Peyer's patch (tissue), 4 donors: ENCODE data around the gene SLC44A5. TPM values are rescaled to one million over a fixed set of nuclear protein-coding genes. Genes with fewer than 3 reads are reported as not detected.
A peak's percentile ranks its signal among the peaks of the same experiment; 100 is the strongest.

Experiments used
- DNase-seq, 3 donors: peaks; one replicate each; pipeline ENCODE4 v3.0.0-alpha.2; 2017 to 2019
- H3K27ac ChIP-seq, 4 donors: fragments of 200-600 bp; sonication (generic); one replicate each; pipeline ENCODE4 v1.5.1; 2016 to 2019
- H3K27me3 ChIP-seq, 2 donors: fragments of 200-600 bp; sonication (generic); one replicate each; pipeline ENCODE4 v1.5.1; 2019
- H3K36me3 ChIP-seq, 3 donors: fragments of 200-600 bp; sonication (generic); one replicate each; pipeline ENCODE4 v1.5.1; 2016 to 2019
- H3K4me1 ChIP-seq, 4 donors: fragments of 200-600 bp; sonication (generic); one replicate each; pipeline ENCODE4 v1.5.1; 2016 to 2019
- H3K4me3 ChIP-seq, 4 donors: fragments of 200-600 bp; sonication (generic); 1 replicate in 3 of 4; 2 replicates in 1 of 4; pipeline ENCODE4 v1.5.1; 2016 to 2019; ENCODE audit warnings: mild to moderate bottlenecking in 1 of 4
- H3K9me3 ChIP-seq, 4 donors: fragments of 200-600 bp; sonication (generic); one replicate each; pipeline ENCODE4 v1.5.1; 2016 to 2019; ENCODE audit warnings: mild to moderate bottlenecking in 1 of 4
- CTCF ChIP-seq, 6 experiments: fragments of 450-650 bp in 4 of 6; fragments of 200-600 bp in 2 of 6; sonication (generic) in 1 of 6; IDR thresholded peaks; one replicate each; pipeline ENCODE4 v1.5.1; 2017 to 2019; ENCODE audit warnings: antibody characterized with exemption in 6 of 6, mild to moderate bottlenecking in 3 of 6, moderate library complexity in 1 of 6
- POLR2A ChIP-seq, 2 donors: fragments of 450-650 bp; IDR thresholded peaks; one replicate each; pipeline ENCODE4 v1.5.1; 2017; ENCODE audit warnings: antibody characterized with exemption in 2 of 2, mild to moderate bottlenecking in 2 of 2, moderate library complexity in 2 of 2
- total RNA-seq, 4 donors: library from RNA; depleted of rRNA; stranded (reverse); fragments of >200 nt; gene quantifications; one replicate each; pipeline ENCODE4 v1.1.0, GENCODE V29; 2016

Gene SLC44A5
- total RNA-seq, 4 donors from 2014 or later, result 0.70 to 0.80 TPM; not detected in 2

GRCh38 chr1:75616436-75617433 lies 5.8 kb upstream of the SLC44A5 start:
- Histone ChIP-seq H3K27me3 (peaks cover 0 to 24% of the 10 kb centered on the region in 2 donors), H3K4me1 (peaks cover 0 to 19% (median 6%) of the 10 kb centered on the region in 4 donors), H3K27ac (no peak overlapping the region), H3K36me3 (no peaks in the 10 kb centered on the region), H3K4me3 (peak overlapping the region; percentile 31 to 52 (median 48)), H3K9me3 (no peaks in the 10 kb centered on the region)
- peak in 1 of 3 donors; percentile 46 for DNase-seq
- TF ChIP-seq POLR2A (IDR thresholded peaks at IDR 0.05), result no peak

GRCh38 chr1:75615613-75616435 lies 4.9 kb upstream of the SLC44A5 start:
- TF ChIP-seq CTCF (IDR thresholded peaks at IDR 0.05) (no peak), POLR2A (IDR thresholded peaks at IDR 0.05) (no peak)
- Histone ChIP-seq H3K4me1 (peaks cover 0 to 19% (median 6%) of the 10 kb centered on the region in 4 donors), H3K27me3 (peaks cover 0 to 24% of the 10 kb centered on the region in 2 donors), H3K9me3 (no peaks in the 10 kb centered on the region), H3K36me3 (no peaks in the 10 kb centered on the region), H3K27ac (no peak overlapping the region), H3K4me3 (peak overlapping the region; percentile 31 to 52 (median 48))
- peak; percentile 16 to 46 (median 44) for DNase-seq

- no peaks in the 10 kb centered on the region for H3K36me3 ChIP-seq
- peaks cover 0 to 19% (median 6%) of the 10 kb centered on the region in 4 donors for H3K4me1 ChIP-seq
- no peak overlapping the region for H3K27ac ChIP-seq
- H3K9me3 ChIP-seq, result no peaks in the 10 kb centered on the region
- no peak for DNase-seq
- H3K4me3 ChIP-seq, result peak overlapping the region in 2 of 4 donors; percentile 49 to 52
- H3K27me3 ChIP-seq, result peaks cover 0 to 24% of the 10 kb centered on the region in 2 donors
- no peak for TF ChIP-seq POLR2A (IDR thresholded peaks at IDR 0.05)
Observed at GRCh38 chr1:75614399-75614756, 3.5 kb upstream of the SLC44A5 start.

- H3K27ac ChIP-seq, result no peak overlapping the region
- no peaks in the 10 kb centered on the region for H3K36me3 ChIP-seq
- no peaks in the 10 kb centered on the region for H3K9me3 ChIP-seq
- no peak overlapping the region for H3K4me3 ChIP-seq
- TF ChIP-seq CTCF (IDR thresholded peaks at IDR 0.05) (no peak), POLR2A (IDR thresholded peaks at IDR 0.05) (no peak)
- peaks cover 0 to 19% (median 6%) of the 10 kb centered on the region in 4 donors for H3K4me1 ChIP-seq
- no peak for DNase-seq
- peaks cover 0 to 24% of the 10 kb centered on the region in 2 donors for H3K27me3 ChIP-seq
Observed at GRCh38 chr1:75613916-75614315, 3.0 kb upstream of the SLC44A5 start.

GRCh38 chr1:75612976-75613375 lies 2.1 kb upstream of the SLC44A5 start:
- no peak overlapping the region for H3K4me3 ChIP-seq
- peaks cover 0 to 19% (median 6%) of the 10 kb centered on the region in 4 donors for H3K4me1 ChIP-seq
- H3K27ac ChIP-seq, result no peak overlapping the region
- no peaks in the 10 kb centered on the region for H3K9me3 ChIP-seq
- TF ChIP-seq CTCF (IDR thresholded peaks at IDR 0.05), result no peak
- no peak for TF ChIP-seq POLR2A (IDR thresholded peaks at IDR 0.05)
- H3K27me3 ChIP-seq, result peaks cover 0 to 24% of the 10 kb centered on the region in 2 donors
- H3K36me3 ChIP-seq, result no peaks in the 10 kb centered on the region
- DNase-seq, result no peak

GRCh38 chr1:75602486-75602885 lies 8.4 kb downstream of the SLC44A5 start:
- TF ChIP-seq POLR2A (IDR thresholded peaks at IDR 0.05) (no peak), CTCF (IDR thresholded peaks at IDR 0.05) (no peak)
- H3K36me3 ChIP-seq, result no peaks in the 10 kb centered on the region
- H3K4me1 ChIP-seq, result no peaks in the 10 kb centered on the region
- no peak overlapping the region for H3K27ac ChIP-seq
- no peaks in the 10 kb centered on the region for H3K27me3 ChIP-seq
- H3K4me3 ChIP-seq, result no peak overlapping the region
- no peaks in the 10 kb centered on the region for H3K9me3 ChIP-seq
- no peak for DNase-seq
